HTERT RPE-1 (cell line): ENCODE data around the gene PARP16.
"Not testable (repeated sequence)": the region's sequence is repeated elsewhere in the genome, so short reads cannot be mapped to it uniquely, and the experiment has no call there.

Experiments
- in situ Hi-C: fragments of 300-500 bp; cut with MboI; formaldehyde crosslinking; loops from 4 replicates; pipeline ENCODE4 v1.14.3; 2020; ENCODE audit warnings: low sequenced_read_pairs

Gene PARP16

DNA sequence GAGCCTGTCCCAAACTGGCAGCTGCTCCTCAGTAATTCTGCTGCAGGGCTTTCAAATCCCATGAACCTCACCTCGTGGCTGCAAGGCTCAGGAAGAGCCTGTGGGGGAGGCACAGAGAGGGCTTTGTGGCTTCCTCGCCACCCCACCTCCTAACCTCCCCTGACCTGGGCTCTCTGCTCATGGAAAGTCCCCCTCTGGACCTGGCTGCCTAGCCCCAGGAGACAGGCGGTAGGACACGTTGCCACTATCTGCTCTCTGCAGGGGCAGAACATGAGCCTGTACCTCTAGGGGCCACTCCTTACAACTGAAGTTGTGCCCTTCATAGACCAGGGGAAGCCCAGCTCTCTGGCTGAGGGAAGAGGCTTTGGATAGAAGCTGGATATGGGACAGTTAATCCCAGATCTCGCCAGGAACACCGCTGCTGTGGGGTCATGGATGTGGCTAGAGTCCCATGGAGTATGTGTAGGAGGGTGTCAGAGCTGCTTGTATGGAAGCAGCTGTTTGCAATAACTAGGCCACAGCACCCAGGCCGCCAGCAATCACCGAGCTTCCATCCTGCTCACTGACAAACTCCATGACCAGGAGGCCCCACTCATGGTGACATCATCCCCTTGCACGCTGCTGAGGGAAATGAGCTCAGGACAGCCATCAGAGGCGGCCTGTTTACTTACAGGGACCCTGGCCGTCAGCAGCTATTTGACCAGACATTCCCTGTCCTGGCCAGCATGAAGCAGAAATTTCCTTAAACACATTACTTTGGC is 41.4 kb downstream of the PARP16 start:
- in situ Hi-C loops, result no loop called here

DNA sequence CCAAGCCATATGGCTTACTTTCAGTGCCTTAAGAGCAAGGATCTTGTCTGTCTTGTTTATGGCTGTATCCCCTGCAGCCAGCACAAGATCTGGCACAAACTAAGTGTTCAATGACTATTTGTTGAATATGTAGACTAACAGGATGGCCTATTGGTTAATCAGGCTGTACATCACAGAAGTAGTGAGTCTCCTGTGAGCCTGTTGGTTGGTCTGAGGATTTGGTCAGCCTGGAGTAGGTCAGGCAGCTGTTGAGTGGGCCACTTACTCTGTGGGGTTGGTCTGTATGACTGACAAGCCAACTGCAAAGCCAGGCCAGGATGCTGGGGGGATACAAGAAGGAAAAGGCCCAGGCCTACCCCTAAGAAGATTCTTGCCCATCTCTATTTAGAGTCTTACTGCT is 42.0 kb downstream of the PARP16 start:
- in situ Hi-C loops, result no loop called here

DNA sequence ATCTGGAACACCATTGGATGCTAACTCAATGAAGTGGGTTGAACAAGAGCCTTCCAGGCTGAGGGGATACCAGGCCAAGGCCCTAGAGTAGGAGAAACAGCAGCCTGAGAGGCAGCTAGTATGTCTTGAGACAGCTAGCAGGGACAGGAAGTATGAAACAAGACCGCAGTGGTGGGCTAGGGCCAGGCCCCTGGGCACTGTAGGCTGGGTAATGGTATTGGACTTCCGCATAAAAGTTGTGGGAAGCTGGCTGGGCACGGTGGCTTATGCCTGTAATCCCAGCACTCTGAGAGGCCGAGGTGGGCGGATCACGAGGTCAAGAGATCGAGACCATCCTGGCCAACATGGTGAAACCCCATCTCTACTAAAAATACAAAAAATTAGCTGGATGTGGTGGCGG is 50.2 kb downstream of the PARP16 start:
- in situ Hi-C loops, result not testable (repeated sequence)

DNA sequence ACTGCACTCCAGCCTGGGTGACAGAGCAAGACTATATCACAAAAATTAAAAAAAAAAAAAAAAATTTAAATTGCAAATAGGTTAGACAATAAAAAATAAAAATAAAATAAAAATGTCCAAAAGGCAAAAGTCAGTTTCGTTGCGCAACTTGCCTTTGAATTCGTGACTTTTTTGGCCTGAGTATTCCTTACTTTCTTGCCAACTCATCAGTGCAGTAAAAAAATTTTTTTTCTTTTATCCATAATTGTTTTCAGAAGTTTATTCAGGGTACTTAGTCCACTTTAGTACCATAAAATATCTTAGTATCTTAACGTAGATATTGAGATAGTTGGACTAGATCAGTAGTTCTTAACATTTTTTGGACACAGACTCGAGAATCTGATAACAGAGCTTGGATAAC is 53.0 kb downstream of the PARP16 start:
- in situ Hi-C loops, result no loop called here

DNA sequence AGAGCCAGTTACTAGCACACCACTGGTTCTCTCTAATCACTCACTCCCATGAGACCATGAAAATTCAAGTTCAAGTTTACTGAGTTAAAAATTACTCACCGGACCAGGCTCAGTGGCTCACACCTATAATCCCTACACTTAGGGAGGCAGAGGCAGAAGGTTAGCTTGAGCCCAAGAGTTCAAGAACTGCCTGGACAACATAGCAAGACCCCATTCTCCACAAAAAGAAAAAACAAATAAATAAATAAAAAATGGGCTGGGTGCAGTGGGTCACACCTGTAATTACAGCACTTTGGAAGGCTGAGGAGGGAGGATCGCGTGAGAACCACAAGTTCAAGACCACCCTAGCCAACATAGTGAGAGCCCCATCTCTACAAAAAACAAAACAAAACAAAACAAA is 54.2 kb downstream of the PARP16 start:
- in situ Hi-C loops, result no loop called here

DNA sequence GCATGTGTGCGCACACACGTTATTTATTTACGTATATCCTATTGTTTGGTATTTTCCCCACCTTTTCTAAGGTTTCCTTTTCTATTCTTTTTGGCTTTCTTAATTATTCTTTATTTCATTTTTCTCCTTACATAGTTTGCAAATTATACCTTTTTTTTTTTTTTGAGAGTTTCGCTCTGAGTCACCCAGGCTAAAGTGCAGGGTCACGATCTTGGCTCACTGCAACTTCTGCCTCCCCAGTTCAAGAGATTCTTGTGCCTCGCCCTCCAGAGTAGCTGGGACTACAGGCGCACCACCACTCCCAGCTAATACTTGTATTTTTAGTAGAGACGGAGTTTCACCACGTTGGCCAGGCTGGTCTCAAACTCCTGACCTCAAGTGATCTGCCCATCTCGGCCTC is 55.4 kb downstream of the PARP16 start:
- in situ Hi-C loops, result no loop called here

DNA sequence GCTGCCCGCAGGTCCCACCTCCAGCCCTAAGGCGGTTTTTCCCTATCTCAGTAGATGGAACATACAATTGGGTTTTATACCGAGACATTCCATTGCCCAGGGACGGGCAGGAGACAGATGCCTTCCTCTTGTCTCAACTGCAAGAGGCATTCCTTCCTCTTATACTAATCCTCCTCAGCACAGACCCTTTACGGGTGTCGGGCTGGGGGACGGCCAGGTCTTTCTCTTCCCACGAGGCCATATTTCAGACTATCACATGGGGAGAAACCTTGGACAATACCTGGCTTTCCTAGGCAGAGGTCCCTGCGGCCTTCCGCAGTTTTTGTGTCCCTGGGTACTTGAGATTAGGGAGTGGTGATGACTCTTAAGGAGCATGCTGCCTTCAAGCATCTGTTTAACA is 59.8 kb downstream of the PARP16 start:
- in situ Hi-C loops, result not testable (repeated sequence)

DNA sequence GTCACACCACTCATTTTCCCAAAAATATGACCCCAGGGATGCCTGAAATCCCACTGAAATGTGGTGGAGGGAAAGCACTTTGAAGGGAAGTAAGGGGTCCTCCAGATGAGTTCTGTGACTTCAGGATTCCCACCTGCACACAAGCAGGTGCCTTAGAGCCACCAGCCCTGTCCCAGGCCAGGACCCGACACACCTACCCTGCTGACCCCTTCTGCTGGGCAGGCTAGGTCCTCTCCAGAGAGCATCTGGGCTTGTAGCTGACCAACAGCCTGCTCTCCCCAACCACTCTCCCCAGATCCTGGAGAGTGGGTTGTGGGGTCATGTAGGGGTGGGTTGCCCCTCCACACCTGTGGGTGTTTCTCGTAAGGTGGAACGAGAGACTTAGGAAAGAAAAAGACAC is 60.5 kb downstream of the PARP16 start:
- in situ Hi-C loops, result no loop called here

DNA sequence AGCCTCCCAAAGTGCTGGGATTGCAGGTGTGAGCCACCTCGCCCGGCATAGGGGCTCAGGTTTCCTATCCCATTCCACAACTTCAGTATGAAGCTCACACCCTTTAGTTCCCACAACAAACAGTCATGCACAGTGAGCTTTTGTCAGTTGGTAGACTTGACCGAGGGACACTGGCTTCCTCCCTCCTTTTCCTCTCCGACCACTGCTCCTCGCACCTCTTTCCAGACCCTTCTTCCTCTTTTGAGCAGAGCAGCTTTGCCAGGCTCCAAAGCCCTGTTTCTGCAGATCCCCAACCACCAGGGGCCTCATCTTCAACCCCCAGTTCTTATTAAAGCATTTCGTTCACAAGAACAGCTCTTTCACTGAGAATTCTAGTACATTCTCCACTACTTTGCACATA is 62.7 kb downstream of the PARP16 start:
- in situ Hi-C loops, result no loop called here

DNA sequence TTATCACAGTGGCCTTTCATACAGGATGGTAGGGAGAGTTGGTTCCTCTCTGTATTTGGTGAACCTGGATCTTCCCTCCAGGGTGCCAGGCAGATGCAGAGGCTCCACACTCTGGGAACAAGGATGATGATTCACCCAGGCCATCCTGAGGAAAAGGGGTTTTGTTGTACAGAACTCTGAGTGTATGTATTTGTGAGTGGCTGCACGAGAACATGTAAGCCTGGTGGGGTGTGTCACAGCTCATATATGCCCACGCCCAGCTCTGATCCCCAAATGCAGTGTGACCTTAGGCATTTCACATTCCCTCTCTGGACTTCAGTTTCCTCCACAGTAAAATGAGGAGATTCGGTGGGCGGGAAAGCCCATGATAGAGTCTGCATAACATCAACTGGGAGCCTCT is 63.8 kb downstream of the PARP16 start:
- in situ Hi-C loops, result no loop called here

DNA sequence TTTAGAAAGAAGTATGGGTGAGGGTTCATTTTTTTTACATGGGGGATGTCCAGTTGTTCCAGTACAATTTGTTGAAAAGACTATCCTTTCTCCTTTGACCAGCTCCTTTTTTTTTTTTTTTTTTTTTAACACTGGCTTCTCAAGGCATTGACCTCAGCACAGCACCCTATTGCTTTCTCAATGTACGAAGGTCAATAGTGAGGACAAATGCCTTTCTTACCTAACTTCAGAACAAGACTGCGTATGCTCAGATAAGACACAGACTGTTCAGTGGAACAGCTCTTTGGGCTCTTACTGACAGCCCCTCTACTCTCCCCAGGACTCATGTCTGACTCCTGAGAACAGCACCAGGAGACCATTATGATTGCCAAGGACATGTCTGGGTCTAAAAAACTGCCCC is 65.0 kb downstream of the PARP16 start:
- in situ Hi-C loops, result no loop called here

DNA sequence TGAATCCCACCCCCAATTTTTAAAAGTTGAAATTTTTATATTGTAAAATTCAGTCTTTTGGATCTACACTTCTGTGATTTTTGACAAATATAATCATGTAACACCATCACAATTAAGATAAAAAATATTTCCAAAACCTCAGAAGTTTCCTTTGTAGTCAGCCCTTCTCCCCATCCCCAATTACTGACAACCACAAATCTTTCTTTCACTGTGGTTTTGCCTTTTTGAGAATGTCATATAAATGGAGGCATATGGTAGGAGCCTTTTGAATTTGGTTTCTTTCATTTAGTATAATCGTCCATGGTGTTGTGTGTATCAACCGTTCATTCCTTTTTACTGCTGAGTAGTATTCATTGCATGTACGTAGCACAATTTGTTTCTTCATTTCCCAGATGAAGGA is 67.5 kb downstream of the PARP16 start:
- in situ Hi-C loops, result no loop called here

DNA sequence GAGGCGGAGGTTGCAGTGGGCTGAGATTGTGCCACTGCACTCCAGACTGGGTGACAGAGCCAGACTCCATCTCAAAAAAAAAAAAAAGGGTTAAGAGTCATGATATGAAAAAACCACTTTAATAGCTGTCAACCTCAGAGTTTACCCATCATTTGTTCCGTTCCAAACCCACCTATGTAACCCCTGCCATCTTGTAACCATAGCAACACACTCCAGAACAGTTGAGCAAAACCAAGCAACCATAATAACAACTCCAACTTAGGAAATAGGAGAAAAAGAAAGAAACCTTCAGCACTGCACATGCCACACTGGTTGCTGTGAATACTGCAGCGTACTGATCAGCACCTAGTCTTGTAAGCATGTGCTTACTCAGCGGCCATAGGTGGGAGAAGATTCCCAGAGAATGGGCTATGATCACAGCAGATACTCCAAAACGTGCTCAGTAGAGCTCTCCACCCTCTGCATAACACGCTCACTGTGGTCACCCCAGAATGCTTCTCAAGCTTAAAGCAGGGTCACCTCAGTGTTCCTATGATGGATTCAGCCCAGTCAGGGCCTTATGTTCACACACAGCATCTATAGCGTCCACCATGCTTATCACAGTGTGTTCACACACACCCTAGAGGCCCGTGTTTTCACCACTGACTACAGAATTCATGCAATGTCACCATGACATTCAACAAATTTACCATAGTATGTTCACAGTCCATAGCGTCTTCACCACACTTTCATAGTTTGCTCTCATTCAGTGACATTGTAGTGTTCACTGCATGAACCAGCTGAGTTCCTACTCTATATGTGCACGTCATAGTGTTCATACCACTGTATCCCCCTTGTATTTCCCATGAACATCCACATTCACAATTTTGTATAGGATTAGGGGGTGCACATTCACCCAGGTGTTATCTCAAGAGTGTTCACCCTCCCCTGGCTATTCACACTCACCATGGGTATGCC is 68.9 kb downstream of the PARP16 start:
- in situ Hi-C loops, result no loop called here

DNA sequence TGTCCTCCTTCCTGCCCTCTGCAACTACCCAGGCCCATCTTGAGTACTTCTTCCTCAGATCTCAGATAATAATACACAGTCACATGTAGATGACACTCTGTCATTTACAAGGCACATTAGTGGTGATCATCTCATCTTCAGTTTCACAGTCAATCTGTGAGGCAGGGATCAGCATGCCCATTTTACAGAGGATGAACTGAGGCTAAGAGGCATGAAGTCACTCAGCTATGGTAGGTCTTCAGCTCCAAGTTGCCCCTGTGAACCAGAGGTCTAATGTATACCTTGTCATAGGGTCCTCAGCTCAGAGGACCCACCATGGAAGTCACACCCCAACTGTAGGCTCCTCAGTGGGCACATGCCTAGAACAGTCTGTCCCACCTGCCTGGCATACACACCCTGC is 71.2 kb downstream of the PARP16 start:
- in situ Hi-C loops, result no loop called here

DNA sequence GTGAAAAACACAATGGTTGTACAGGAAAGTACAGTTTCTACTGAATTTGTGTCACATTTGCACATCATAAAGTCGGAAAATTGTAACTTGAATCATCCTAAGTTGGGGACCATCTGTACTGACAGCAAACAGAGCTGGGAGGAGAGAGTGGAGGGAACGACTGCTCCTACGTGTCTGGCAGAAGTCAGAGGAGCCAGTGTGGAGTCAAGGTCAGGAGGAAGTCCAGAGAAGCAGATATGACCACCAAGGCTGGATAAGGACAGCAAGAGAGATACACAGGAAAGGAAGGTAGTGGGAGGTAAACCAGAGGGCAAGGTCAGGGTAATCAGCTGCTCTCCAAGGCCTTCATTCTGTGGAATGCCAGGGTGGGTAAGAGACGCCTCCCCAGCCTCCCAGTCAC is 72.7 kb downstream of the PARP16 start:
- in situ Hi-C loops, result no loop called here

DNA sequence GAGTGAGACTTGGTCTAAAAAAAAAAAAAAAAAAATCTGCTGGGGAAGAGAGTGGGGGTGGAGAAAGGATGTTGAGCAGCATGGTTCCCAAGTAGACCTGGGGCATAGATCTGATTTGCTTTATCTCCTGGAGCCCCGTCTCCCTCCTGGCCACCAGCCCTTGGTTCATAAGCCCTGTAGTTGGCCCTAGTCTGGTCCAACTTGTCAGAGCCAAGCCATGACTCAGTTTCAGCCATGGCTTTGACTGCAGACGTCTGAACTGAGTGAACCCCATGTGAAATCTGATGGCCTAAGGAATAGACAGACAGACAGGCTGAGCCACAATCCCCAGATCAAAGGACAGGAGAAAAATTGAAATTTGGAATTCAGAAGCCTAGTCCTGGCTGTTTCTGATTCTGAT is 73.4 kb downstream of the PARP16 start:
- in situ Hi-C loops, result no loop called here

DNA sequence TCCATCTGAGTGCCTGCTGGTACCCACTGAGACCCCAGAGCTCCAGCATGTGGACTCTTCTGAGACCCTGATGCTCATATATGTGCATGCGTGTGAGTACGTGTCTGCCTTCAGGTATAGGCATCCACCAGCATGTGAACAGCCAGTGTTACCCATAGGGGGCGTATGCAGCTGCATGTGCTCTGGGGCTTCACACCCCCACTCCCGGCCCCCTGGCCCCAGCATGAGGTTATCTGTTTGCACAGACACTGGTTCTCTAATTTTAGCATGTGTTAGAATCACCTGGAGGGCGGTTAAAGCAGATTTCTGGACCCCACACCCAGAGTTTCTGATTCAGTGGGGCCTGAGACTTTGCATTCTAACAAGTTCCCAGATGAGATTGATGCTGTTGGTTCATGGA is 74.6 kb downstream of the PARP16 start:
- in situ Hi-C loops, result no loop called here

DNA sequence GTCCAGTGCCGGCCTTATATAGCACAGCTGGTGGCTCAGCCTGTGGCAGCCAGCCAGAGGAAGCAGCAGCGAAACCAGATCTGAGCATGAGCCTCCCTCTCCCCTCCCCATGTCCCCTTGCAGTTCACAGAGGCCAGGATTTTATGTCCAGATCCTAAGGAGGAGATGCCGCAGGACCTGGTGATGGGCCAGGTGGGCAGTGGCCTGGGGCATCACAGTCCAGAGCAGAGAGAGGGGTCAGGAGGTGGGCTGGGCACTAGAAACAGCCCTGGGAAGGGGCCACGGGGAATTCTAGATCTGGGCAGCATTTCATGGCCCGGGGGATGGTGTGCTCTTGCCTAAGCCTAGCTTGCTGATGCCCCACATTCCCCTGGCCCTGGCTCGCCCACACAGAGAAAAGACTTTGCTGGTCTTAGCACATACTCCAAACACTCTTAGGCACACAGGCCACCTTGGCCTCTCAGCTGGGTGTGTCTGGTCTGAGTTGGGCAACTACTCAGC is 75.2 kb downstream of the PARP16 start:
- in situ Hi-C loops, result no loop called here

DNA sequence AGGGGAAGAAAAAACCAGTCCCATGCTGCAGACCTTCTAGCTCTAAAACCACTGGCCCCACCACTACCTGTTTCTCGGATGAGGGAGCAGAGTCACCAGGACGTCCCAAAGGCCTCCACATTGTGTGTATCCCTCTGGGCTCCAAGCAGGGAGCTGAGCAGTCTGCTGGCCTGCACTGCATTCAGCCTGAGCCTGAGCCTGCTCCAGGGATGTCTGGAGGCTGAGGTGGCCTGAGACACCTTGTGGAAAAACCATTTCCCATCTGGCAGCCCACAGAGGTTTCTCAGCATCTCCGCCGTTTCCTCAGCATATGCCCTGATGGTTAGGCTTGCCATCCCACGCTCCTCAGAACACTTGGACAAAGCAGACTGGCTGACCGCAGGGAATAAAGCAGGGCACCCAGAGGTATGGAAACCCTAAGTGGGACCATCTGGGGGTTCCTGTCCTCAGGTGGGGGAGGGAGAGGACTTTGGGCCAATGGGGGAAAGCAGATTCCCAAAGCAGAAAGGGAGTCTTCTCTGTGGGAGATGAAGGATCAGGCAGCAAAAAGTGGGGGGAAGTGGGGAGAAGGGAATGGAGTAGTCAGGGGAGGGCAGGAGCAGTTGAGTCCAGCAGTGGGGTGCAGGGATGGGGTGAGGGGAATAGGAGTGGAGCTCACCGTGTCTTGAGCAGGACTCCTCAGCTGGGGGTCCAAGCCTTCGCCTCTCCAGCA is 75.8 kb downstream of the PARP16 start, which contains the start of gene CILP:
Gene CILP (minus strand): TSS at position 704 of the 712 bp plus-strand sequence. CDS start 1,718 bp downstream, outside the sequence.
- in situ Hi-C loops, result no loop called here

DNA sequence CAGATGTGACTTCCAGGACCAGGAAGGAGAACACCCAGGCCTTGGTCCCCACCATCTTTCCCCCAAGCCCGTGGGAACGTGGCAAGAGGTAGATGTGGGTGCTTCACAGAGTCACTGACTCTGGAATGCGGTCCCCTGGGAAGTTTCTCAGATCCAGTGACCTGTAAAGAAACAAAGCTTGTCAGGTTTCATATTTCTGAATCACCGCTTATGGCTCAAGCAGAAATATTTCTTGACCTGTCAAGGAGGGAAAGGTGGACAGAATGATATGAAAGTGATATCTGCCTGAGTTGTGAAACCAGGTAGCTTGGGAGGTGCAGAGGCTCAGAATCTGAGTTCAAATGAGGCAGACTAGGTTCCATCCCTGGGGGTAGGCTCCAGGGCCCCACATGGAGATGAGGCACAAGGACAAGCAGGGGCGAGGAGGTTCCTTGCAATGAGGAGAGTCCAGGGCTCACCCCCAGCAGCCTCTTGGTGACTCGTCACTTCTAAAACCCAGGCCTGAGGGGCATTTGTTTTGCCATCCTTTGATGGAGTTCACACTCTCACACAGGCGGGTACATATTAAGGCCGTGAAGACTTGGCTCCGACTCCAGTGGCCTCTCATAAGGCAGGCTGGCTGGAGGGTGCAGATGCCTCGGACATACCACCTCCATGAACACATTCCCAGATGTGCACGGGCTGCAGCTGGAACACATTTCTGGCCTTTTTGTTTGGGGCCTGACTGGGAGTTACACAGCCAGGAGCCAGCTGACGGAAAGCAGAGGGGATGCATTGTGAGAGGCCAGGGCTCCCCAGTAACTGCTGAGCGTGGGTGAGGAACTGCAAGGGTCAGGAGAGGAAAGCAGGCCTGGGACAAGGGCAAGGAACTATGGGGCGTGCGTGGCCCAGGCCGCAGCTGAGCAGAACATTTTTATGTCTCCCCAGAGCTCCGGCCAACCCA is 76.7 kb downstream of the PARP16 start:
- in situ Hi-C loops, result no loop called here
